ENCODE results near the gene TTC33.
"Not testable (repeated sequence)": the region's sequence is repeated elsewhere in the genome, so short reads cannot be mapped to it uniquely, and the experiment has no call there.

Gene TTC33

DNA sequence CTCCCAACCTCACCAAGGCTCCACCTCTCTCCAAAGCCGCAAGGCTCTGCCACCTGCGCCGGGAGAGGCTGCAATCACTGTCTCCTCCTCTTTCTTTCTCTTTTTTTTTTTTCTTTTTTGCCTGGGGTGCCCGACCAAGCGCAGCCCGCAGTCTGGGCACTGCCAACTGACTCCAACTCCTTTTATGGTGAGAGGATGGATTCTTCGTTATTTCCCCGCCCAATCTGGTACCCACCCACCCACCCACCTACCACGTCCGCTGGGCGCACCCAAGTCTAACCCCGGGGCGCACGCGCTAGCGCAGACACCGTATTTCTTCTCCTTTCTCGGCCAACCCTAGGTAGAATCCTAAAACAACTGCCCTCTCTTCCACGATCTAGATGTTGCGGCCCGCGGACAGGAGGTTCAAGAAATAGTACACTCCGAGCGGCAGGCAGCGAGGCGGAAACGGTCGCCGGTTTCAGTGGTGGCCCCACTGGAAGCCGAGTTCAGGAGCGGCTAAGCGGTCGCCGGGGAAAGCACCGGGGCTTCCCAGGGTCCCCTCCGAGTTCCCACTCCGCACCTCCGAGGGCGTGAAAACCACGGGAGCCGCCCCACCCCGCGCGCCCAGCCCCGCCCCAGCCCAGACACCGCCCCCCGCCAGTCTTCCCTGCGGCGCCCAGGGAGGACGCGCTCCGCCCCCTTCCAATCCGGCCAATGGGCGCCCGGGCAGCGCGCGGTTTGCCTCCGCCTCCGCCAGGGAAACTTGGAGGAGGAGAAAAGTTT lies 76.4 kb downstream of the TTC33 start:
- peak; percentile 74 to 84 (median 82) for DNase-seq

DNA sequence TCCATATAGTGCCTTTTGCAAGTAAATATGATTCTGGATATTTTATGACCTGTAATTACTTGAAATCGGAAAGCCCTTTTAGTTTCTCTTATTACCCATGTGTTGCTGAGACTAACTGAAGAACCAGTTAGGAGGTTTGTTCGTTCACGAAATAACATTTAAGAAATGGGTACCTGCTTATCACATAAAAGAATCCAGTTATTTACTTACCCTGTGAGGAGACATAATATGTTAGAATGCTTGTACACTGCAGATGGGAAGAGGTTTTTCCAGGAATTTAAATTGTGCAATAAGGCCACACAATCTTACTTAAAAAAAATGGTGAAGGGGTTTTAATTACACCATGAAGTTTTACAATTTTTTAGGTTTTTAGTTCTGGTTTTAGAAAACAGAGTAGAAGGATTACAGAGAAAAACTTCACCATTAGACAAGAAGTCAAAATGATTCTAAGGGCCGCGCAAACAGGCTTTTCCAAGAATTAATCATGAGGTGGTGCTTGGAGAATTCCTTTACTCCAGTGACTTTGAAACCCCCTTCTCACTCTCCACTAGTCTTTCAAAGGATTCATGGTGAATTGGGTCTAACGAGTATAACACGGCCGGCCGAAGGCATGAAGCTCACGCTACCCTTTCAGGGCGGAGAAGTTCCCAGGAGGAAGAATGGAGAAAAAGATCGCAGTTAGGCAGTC lies 77.2 kb downstream of the TTC33 start:
- no peak for DNase-seq

DNA sequence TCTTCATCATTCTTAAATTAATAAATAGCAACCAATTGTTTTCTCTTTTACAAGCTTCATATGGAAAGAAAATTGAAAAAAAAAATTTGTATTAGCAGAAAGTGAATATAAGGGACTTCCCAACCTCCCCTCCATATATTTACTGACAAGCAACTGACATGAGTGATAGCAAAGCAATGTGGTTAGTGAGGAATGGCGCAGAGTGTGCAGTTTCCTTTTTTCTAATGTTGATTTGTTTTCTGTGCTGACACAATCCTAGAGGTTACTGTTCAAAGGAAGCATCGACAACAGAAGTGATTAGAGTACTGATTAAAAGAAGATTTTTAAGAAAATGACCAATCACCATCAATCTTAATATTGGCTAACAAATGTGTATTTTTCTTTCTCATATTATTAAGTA lies 77.7 kb downstream of the TTC33 start:
- DNase-seq, result no peak

DNA sequence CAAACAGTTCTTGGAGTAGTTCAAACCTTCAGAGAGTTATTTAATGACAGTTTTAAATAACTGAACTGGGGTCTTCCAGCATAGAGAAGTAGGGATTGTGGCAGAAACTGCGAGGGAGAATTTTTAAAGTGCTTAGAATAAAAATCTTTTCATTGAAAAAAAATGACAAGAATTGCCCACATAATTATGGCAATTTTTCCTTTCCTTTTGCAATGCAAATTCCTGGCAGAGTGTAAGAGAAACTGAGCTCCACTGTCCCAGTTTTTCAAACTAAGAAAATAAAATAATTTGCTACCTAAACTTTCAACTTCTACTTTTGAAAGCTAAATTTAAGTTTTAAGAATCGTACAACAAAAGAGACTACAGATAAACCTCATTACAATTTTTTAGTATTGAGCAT lies 78.3 kb downstream of the TTC33 start:
- DNase-seq, result no peak

DNA sequence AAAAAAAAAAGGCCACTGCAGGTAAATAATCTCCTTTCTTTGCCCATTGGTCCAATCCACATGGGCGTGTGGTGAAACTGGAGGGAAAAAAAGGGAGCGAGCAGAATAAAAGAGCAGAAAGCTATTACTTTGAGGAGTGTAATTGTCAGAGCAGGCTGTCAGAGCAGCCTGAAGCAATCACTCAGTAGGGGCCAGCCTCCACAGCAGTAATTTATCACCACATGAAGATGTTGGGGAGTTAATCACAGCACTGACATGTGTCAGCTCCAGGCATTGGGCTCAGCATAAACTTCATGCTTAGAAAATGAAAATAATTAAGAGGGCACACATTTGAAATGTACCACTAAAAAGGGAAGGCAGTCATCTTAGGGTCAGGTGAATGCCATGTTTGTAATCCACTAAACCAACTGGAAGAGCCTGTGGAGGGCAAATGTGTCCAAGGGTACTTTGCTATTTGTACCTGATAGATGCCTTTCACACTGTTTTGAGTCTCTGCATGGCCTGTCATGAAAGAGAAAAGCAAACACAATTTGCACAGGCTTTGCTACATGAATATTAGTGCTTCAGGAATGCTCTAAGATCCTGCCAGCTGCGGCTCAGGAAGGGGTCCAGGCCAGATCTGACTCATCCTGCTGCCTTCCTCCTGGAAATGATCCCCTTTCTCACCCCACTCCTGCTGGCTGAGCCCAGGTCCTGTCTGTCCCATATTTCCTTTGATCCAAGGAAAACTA lies 79.0 kb downstream of the TTC33 start:
- no peak for DNase-seq

DNA sequence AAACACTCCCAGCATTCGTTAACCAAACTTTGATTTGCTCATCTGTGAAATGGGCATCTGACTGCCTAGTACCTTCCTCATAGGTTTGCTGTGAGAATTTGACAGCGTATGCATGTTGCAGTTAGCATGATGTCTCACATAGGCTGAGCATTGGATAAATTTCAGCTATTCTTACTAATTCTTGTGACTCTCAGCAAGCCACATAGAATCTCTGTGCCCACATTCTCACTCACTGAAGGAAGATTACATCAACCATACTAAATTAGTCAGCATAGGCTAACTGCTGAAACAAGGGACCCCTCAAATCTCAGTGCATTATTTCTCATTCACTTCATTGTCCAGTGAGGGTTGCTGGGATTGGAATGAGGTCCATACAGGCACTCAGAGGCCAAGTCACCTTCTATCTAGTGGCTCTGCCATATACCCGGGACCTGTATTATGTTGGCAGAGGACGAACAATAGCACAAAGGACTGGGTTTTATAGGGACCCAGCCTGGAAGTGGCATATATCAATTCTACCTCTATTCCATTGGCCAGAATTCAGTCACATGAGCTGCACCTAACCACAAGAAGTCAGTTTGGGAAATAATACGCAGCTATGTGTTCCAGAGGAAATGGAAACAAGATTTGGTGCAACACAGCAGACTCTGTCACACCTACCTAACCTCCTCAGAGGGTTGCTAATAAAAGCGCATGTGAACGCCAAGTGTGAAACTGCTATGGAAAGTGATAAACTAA lies 80.2 kb downstream of the TTC33 start:
- no peak for DNase-seq

DNA sequence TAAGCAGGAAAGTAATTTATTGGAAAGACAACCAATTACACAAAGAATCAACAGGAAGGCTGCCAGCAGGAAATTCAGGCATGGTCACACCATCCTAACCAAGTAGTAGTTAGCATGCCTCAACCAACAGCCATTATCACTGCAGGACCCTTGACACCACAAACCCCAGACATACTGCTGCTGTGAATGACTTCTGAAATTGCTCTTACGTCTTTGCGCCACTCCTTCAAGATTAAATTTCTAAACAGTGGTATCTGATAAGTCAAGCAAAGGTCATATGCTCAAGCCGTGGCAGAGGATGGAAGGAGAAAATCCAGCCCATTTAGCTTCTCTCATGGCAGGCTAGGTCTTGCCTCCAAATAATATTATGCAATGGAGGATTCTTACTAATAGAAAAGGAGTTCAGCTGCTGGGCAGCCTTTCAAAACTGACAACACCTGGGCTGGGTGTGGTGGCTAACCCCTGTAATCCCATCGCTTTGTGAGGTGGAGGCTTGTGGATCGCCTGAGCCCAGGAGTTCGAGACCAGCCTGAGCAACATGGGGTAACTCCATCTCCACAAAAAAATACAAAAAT lies 81.0 kb downstream of the TTC33 start:
- no peak for DNase-seq

DNA sequence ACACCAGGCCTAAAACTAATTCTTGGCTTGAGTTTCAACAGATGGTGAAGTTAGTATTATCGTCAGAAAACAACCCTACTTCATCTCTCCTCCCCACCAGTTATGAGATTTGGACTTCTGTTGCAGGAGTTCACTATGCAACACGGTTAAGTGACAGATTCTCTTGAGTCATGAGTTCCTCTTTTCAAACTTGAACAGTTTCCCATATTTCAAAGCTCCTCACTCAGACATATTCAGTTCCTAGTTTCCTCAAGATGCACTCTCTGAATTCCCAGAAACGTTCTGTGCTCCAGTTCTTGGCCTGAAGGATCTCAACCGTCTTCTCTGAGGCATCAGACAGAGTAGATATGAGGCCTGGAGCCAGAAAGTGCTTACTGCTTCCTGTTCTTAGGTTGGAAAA lies 83.3 kb downstream of the TTC33 start:
- DNase-seq, result no peak

DNA sequence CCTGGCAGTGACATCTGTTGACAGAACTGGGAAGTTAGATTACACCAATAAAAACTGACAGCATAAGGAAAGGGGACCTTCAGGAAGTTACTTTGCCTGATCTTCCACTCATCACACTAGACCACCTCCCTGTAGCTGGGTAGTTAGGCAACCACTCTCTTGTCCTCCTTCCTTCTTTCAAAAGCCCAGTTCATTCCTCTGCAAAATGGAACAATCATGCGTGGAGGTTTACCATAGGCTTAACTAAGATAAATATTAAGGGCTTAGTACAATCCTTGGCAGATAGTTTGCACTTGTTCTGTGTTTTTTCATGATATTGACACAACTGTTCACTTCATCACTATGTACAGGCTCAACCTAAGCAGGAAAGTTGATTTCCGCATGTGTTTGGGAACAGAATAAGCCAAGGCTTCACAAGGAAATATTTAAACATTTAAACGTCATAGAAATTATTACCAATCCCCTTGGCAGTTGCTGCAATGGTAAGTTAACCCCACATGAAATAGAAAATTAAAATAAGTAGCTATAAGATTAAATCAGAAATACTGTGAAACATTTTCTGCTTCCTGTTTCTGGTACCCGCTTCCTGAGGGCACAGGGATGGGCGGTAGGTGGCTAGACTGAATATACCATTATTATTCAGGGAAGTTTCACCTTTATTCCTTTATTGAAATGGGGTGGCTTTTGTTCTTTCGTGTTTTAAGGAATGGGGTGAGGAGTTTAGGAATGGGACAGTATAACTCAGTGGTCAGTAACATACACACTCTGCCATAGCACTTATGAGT lies 86.0 kb downstream of the TTC33 start:
- no peak for DNase-seq

DNA sequence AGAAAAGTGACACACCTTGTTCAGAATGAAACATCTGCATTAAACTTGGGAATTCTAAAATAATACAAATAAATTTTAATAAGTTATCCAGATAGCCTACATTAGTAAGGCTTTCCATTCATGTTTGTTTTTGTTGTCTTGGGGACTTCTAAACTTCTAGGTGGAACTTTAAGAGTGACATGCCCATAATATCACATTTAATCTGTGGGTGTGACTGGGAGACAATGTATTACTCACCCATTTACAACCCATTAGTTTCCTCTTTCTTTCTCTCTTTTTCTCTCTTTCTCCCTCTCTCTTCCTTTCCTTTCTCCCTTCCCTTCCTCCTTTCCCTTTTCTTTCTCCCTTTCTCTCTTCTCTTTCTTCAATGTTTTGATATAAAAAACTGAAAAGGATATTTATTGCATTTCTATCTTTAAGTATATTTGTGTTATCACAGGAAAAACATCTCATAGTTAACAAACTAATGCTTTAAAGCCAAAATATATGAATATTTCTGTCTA lies 88.5 kb downstream of the TTC33 start:
- DNase-seq, result no peak

DNA sequence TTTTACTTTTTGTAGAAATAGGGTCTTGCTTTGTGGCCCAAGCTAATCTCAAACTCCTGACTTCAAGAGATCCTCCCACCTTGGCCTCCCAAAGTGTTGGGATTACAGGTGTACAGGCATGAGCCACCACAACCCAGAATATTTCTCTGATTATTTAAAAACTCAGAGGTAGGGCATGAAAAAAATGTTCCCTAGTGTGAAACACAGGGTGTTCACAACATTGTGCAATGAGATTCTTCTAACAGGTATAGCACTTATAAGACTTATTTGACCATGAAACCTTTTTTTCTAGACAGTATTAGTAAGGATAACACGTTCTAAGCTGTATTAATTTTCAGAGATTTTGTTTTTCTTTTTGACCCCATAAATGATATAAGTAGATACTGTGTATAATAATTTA lies 89.1 kb downstream of the TTC33 start:
- no peak for DNase-seq

DNA sequence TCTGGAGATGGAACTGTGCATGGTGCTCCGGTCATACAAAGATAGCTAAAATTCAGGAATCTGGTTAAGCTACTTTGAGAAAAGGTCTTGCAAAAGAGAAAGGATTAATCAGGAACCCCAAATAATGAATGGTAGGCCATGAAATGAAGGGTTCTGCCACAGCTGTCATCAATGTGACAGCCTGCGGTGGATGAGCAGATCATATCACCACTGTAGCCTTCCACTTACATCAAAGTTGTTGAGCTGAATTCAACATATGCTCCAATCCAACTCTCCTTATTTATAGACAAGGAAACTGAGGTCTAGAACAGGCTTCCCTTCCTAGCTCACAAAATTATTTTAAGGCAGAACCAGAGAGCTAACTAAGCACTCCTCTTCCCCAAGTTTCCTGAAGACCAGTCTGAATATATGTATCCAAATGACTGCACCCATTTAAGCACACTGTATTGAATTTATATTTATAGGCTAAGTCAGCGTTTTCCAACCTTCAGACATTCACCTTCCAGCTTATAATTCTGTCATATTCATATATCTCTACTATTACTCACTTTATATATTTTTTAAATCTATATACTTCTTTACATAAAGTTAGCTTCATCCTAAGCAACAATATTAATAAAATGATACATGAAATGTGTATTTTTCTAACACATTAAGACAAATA lies 90.0 kb downstream of the TTC33 start:
- DNase-seq, result no peak

DNA sequence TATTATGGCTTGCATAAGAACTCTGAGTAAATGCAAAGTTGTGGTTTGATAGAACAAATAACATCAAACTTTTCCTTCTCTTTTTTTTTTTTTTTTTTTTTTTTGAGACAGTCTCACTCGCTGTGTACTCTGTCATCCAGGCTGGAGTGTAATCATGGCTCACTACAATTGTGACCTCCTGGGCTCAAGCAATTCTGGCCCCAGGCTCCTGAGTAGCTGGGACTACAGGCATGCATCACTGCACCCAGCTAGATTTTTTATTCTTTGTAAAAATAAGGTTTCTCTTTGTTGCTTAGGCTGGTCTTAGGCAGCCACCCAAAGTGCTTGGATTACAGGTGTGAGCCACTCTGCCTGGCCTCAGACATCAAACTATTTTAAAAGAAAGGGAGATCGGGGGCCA lies 95.0 kb downstream of the TTC33 start:
- no peak for DNase-seq

DNA sequence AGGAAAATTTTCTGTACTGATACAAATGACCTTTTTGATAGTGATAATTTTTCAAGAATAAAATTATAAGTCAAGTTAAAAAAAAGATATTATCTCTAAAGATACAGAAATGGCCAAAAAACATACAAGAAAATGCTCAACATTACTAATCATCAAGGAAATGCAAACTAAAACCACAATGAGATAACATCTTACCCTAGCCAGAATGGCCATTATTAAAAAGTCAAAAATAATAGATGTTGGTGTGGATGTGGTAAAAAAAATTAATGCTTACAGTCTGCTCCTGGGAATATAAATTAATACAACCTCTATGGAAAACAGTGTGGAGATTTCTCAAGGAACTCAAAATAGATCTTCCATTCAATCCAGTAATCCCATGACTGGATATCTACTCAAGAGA lies 99.0 kb downstream of the TTC33 start:
- no peak for DNase-seq

DNA sequence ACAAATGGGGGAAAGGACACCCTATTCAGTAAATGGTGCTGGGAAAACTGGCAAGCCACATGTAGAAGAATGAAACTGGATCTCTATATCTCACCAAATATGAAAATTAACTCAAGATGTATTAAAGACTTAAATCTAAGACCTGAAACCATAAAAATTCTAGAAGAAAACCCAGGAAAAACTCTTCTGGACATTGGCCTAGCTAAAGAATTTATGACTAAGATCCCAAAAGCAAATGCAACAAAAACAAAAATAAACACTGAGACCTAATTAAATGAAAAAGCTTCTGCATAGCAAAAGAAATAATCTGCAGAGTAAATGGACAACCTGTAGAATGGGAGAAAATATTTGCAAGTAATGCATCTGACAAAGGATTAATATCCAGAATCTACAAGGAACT lies 99.7 kb downstream of the TTC33 start:
- not testable (repeated sequence) for DNase-seq

DNA sequence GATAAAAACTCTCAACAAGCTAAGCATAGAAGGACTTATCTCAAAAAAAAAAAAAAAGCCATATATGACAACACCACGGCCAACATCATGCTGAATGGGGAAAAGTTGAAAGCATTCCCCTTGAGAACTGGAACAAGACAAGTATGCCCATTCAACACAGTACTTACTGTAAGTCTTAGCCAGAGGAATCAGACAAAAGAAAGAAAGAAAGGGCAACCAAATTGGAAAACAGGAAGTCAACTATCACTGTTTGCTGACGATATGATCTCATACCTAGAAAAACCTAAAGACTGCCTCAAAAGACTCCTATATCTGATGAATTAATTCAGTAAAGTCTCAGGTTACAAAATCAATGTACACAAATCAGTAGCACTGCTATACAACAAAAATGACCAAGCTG lies 100.6 kb downstream of the TTC33 start:
- DNase-seq, result no peak

DNA sequence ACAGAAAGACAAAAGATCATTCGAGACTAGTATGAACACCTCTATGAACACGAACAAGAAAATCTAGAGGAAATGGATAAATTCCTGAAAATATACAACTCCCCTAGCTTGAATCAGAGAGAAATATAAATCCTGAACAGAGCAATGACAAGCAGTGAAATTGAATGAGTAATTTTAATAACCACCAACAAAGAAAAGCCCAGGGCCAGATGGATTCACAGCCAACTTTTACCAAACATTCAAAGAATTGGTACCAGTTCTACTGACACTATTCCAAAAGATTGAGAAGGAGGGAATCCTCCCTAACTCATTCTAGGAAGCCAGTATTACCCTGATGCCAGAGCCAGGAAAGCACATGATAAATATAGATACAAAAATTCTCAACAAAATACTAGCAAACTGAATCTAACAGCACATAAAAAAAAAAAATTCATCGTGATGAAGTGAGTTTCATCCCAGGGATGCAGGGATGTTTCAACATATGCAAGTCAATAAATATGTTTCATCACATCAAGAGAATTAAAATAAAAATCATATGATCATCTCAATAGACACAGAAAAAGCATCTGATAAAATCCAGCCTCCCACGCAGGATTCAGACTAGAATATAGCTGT lies 101.3 kb downstream of the TTC33 start:
- no peak for DNase-seq

DNA sequence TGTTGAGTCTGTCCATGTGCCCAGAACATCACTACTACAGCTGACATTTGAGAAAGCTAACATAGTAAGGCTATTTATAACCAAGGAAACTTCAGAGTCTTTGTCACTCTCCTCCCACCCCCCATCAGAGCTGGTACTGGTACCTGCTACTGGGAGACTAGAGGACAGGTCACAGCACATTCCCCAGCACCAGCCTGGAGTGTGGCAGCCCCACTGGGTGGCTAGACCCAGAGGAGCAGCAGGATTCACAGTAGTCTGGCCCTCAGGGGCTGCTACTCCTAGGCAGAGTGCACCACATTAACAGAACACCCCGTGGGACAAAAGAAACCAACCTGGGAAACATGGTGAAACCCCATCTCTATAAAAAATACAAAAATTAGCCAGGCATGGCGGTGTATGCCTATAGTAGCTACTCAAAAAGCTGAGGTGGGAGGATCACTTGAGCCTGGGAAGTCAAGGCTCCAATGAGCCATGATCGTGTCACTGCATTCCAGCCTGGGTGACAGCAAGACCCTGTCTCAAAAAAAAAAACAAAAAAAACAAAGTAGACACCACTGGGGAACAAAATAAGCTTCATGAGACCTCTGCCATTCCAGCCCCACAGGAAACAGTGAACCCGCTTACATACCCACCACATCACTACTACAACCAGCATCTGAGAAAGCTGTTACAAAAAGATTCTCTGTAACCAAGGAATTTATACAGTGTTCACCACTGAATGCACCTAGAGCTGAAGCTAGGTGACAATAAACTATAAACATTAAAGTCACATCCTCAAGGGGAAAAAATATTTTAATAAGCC lies 102.3 kb downstream of the TTC33 start:
- DNase-seq, result no peak

DNA sequence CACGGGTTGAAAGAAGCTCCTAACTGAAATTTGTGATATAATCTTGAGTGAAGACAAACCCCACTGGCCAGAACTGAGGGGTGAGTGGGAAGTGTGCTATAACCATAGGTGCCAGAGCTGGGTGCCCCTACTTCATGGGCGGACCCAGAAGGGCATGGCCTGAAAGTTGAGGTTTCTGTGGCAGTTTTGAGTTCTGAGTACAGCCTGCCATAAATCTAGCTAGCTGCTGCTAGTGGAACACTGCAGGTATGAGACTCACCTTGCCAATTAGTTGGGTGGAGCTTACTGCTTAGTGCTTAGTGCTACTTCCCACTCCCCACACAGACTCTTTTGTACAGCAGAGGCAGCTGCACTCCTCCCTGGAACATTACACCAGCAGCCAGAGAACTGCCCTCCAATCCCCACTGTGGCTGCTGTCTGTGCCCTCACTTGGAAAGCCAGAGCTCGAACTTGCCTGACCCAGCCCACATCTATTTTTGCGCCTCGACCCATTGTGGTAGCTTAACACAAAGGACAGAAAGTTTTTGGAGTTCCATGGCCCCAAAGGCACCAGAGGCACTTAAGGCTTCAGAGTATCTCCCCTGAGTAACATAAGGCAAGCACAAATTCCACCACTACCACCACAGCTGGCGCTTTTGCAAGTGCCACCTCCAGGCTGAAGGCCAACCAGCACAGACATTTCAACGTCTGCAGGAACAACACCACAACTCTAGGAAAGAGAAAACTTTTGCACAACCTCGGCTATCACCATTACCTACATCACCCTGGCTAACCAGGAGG lies 103.1 kb downstream of the TTC33 start:
- DNase-seq, result no peak
